Stimulated activated CD4-positive, alpha-beta T cell treated with anti-CD3 and anti-CD28 coated beads, Interleukin-2, amount 100 ng/mL, for 4 hours (primary cell): ENCODE measurements around the gene PRELP.
"Not testable (repeated sequence)": the region's sequence is repeated elsewhere in the genome, so short reads cannot be mapped to it uniquely, and the experiment has no call there.

Experiments
- DNase-seq: peaks from one replicate; pipeline ENCODE4 v3.0.0-alpha.2; 2020; ENCODE audit warnings: low read depth

PRELP gene

DNA sequence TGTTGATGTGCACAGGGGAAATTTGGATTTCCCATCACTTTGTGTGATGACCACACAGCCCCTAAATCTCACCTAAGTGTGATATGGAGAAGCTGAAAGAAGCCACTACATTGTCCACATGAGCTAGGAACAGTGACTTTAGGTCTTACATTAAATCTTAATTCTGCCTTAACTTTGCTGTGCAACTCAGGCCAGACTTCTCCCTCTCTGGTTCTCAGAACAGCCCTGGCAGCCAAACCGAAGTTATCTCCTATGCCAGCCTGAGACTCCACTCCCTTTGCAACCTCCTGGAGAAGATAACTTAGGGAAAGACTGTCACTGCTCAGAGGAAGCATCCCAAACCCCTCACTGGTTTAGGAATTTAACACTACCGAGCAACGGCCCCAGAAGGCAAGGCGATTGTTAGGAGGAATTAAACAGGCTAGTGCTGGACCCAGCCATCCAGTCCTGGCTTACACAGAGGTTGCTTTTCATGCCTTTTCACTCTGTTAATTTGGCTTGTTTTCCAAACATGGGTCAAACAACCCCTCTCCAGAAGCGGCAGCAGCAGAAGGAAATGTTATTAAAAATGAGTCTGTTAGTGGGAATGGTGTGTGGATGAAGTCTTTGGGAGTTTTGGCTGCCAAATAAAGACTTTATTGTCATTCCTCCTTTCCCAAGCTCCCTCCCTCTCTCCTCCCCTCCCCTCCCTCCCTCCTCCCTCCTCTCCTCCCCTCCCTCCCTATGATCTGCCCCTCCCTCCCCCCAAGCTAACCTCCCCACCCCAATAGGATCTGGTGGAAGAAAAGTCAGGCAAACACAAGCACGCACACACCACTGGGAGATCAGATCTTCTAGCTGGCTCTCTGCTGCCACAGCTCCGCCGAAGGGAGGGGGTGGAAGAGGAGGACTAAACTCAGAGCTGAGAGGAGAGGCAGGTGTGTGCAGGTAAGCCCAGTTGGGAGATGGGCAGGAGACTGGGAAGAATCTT is at the start of gene PRELP:
Gene PRELP, plus strand, starts transcription at position 795 of the 970 bp plus-strand sequence. CDS start 7,379 bp downstream, outside the sequence.
- no peak for DNase-seq

DNA sequence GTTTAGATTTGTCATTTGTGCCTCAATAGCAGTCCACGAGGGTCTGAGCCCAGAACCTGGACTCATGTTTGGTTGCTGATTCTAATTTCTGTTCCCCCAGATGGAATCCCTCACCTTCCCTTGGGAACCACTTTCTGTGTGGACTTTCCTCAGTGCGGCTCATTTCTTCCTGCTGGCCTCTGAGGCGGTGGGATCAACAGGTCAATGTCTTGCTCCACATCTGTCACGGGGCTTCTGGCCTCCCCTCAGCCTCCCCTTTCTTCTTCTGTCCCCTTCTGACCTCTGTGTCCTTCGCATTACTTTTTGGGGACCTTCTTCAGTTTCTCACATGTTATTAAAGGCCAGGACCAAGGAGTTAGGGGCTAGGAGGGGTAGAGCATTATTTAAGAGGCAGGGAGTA is 49.2 kb upstream of the PRELP start:
- no peak for DNase-seq

DNA sequence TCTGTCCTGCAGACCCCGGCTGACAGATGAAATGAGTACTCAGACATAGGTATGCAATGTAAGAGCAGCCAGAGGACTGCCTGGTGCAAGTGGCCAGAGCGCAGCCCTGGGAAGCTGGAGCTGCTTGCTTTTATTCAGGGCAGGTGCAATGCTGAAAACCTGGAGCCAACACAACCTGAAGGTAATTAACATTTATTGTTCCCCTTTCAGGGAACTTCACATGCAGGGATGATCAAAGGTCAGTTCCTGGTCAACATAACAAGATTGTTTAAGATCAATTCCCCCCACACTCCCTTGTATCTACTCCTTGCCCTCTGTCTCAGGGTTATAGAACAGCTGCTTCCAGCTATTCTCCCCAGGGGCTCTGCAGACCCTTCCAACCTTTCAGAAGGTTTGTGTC is 48.7 kb upstream of the PRELP start:
- DNase-seq: no peak

DNA sequence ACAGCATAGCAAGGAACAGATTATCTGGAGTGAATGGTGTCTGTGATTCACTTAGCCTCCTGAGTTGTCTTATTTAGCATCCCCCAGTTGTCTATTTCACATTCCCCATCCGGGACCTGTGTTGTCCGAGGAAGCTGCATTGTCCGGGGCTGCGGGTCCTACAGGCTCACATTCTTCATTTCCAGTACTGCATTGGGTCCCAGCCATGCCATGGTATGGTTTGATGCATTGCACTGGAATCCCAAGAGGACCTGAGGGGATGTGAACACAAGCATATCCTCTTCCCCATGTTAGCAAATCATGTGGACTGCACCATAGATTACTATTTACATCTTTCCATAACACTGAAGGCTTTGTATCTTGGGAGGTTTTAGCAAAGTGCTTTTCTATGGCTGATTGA is 48.2 kb upstream of the PRELP start:
- no peak for DNase-seq

DNA sequence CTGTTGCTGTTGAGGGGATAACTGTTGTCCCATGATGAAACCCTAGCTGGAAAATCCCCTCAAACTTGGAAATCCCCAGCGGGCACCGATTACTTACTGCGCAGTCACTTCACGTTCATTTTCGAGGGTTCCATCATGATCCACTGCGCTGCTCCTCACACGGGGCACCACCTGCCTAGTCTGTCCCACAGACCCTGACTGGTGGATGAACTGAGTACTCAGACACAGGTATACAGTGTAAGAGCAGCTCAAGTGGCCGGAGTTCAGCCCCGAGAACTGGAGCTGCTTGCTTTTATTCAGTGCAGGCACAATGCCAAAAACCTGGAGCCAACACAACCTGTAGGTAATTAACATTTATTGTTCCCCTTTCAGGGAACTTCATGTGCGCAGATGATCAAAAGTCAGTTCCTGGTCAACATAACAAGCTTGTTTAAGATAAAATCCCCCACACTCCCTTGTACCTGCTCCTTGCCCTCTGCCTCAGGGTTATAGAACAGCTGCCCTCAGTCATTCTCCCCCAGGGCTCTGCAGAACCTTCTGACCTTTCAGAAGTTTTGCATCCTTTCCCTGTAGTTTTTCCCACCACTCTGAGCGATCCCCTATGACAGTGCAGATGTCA is 46.5 kb upstream of the PRELP start:
- DNase-seq: no peak

DNA sequence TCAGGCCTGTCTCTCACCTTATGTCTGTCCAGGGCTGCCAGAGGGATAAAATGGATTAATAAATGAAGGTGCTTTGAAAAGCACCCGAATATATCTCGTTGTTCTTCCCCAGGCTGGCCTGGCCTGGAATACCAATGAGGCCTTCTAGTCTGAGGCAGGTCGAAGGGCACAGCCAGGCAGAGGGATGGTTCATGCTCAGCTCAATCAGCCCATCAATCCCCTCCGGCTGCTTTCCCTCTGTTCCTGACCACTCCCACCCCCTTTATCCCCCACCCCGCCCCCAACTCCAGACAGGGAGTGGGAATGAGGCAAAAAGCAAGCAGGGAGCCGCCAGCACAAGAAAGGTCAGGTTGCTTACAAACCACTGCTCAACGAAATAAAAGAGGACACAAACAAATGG is 40.0 kb upstream of the PRELP start:
- no peak for DNase-seq

DNA sequence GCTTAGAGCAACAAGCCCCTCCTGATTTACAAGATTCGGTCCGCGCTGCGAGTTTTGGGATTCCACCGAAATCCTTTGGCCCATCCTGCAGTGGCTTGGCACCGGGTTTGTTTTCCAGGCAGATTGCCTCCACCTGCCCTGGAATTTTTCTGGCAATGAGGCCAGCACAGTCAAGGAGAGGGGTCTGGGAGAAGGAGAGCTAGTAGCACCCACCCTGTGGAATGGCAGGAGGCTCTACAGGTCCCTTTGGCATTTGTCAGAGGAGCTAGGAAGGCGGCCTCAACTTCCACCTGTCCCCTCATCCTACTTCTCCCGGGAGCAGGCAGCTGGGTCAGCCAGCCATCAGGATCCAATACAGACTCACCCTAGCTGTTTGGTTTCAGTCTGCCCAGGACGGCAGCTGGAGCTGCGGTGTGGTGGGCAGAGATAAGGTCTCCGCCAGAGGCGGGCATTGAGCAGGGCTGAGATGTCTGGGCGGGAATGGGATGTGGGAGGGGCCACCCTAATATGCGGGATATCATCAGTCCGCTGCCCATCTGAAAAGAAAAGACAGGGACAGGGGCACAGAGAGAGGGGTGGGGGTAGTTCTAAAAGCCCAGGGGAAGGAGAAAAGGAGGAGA is 37.8 kb upstream of the PRELP start:
- no peak for DNase-seq

DNA sequence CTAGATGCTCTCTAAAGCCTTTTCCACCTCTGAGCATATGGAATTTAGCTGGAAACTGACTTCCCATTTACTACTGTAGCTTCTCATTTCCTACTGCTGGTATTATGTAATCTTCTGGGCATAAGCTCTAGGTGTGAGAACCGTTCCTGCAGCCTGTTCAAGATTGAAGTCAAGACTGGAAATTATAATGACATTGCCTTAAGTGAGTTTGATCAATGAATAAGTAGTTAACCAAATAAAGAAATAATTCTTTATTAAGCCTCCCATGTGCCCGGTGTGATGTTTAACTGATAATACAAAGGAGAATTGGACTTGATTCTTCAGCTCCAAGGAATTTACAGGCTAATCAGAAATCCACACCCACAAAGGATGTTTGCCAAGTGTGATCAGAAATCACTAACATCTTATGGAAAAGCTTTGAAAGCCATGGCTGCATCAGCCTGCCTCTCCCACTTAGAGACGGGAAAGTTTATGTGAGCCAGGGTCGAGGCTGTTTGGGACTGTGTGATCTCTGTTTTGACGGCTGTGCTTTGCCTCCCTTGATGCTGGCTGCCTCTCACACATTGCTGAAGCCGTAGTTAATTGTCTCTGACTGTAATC is 36.4 kb upstream of the PRELP start:
- DNase-seq: no peak

DNA sequence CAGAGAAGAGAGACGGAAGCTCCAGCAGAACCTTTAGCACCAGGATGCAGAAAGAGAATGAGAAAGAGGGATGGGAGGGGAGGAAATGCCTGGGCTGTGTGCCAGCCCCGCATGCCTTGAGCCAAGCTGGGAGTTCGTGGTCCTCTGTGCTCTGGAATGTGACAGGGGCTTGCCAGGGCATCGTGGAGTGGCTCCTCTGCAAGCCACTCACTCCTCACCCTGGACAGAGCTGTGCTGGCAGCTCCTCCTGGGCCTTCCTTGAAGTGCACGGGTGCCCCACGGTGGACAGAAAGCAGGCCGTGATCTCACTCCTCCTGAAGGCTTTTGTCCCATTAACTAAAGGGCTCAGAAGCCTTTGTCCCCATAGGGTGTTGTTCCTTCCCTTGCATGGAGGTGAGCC is 34.8 kb upstream of the PRELP start:
- no peak for DNase-seq

DNA sequence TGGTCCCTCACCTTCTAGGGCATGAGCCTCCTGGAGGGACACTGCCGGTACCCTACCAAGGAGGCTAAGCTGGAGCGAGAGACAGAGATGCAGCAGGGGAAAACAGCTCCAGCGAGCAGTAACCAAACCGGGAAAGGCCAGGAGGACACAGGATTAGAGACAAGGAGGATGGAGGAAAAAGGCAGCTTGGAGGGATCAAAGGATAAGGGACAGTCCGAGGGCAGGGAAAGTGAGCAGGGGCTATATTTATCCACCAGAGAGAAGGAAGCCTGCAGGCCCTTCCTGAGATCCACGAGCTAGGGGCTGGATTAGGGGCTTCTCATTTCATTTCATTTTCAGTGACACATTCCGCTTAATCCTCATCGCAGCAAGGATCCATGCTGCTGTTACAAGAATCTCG is 33.8 kb upstream of the PRELP start:
- DNase-seq: no peak

DNA sequence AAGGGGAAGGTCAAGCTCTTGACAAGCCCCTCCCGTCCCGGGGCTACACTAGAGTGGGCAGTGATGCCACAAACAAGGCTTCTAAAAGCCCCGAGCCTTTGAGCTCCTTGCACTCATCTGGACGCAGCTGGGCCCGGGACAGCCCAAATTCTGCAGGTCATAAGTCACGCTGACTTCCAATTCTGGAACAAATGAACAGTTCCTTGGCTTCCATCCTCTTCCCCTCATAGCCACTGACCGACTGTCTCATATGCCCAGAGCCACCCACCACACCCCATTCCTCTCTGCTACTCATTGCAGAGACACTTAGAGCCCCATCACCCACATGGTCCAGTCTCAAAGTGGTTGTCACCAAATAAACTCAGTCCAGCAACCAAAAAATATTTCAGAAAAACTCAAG is 32.8 kb upstream of the PRELP start:
- DNase-seq: no peak

DNA sequence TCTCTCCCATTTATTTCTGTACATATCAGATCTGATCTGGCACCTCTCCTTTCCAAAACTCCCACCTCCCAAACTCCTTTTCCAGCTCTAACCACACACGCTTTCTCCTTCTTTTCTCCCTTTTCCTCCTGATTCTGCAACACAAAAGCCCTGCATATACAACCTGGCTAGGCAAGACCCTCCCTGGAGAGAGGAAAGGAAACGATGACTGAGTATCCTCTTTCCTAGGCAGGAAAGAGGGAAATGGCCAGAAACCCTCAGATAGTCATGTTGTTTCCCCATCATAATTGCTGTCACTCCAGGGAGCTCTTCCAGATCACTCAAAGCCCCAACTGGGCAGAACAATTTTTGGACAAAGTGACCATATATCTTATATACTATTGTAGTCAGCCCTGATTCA is 32.3 kb upstream of the PRELP start:
- DNase-seq: no peak

DNA sequence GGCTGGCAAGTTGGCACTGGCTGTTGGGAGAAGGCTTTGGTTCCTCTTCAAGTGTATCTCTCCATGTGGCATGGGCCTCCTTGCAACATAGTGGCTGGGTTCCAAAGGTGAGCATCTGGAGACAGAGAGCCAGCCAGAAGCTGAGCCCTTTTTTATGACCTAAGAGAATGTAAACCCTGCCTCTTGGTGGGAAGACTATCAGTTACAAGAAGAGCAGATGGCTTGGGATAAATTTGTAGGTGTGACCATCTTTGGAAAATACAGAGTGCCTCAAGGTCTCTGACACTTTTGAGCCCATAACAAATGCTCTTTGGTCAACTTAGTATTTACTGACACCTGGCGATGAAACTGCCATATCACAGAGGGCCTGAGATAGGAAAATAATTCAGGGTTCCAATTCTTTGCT is 31.4 kb upstream of the PRELP start:
- DNase-seq: no peak

DNA sequence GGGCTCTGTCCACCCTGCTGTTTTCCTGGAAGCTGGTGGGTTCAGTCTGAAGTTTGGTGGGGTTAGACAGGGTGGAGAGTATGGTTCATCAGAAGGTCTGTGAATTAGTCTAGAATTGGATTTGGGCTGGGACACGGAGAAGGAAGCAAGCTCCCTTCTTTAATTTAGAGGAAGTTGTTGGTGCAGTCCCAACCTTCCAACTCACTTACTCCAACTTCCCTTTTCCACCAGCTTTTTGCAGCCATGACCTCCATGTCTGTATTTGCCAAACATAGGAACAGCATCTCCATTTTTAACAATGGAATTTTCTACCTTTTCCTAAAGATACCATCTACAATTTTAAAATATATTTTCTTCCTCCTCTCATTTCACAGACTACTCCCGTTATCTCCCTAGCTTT is 28.5 kb upstream of the PRELP start:
- DNase-seq: no peak

DNA sequence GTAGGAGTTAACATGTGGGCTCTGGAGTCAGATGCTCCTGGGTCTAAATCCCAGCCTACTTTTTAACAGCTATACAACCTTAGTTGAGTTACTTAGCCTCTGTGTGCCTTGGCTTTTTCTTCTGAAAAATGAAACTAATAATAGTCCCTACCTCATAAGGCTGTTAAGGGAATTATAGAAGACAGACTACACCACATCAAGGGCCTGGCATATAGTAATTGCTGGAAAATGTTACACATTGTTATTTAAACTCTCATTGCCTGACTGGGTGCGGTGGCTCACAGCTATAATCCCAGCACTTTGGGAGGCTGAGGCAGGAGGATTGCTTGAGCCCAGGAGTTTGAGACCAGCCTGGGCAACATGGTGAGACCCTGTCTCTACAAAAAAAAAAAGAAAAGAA is 28.0 kb upstream of the PRELP start:
- DNase-seq: not testable (repeated sequence)

DNA sequence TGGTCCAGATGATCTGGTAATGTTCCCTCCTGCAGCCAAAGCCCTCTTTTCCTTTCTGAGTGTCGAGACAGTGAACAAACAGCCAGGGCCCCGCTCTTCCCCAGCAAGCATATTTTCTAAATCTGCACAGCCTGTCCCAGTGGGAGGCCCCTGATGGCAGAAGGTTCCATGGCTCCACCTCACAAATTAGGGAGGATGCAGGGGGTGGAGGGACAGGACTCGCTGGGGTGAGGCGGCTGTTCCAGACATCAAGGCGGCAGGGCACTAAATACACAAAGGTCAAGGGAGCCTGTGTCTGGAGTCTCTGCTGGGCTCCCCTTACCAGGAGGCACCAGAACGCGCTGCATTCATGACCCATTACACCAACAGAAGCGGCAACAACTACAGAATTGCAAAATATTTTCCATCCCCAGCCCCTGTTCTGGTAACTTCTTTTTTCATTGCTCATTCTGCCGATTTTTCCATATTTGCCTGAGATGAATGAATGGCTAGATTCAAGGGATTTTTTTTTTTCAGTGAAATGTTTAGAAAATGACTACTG is 27.0 kb upstream of the PRELP start:
- no peak for DNase-seq

DNA sequence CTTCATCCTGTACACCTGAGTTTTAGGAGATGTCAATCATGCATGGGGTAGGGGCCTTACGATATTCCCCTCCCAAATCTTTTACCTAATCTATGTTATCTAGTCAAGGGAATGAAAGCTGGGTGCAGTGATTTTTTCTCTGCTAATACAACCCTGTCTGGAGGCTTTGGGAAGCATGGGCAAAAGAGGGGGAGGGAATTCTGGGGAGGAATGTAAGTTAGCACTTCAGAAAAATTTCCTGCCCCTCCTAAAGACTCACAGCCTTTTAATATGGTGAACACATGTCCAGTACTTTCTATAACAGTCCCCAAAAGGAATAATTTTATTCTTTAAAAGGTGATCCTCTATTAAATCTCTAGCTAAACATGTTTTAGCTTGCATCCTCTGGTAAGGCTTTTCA is 25.6 kb upstream of the PRELP start:
- DNase-seq: no peak

DNA sequence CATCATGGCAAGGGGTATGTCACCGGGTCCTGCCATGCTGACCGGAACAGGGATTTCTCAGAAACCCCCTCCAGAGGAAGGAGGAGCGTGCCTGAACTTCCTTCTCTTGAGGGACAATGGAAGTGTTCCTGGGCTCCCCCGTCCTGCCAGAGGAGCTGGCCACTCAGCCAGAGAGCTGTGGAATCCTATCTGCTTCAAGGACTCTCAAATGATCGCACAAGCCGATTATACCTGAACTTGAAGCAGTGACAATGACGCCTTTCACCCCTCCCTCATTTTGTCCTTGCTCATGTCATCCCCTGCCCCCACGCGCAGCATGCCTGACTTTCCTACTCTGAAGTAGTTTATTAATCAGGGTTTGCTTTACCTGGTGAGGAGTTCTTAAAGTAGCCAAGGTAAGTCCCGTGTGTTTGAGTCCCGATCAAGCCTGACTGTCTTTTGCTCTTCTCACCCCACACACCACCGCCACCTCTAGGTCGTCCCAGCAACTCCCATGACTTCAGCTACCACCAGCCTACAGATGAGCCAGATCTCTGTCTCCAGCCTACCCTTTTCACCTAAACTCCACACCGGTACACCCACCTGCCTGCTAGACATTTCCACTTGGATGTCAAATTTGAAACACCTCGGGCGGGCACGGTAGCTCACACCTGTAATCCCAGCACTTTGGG is 25.0 kb upstream of the PRELP start:
- DNase-seq: no peak

DNA sequence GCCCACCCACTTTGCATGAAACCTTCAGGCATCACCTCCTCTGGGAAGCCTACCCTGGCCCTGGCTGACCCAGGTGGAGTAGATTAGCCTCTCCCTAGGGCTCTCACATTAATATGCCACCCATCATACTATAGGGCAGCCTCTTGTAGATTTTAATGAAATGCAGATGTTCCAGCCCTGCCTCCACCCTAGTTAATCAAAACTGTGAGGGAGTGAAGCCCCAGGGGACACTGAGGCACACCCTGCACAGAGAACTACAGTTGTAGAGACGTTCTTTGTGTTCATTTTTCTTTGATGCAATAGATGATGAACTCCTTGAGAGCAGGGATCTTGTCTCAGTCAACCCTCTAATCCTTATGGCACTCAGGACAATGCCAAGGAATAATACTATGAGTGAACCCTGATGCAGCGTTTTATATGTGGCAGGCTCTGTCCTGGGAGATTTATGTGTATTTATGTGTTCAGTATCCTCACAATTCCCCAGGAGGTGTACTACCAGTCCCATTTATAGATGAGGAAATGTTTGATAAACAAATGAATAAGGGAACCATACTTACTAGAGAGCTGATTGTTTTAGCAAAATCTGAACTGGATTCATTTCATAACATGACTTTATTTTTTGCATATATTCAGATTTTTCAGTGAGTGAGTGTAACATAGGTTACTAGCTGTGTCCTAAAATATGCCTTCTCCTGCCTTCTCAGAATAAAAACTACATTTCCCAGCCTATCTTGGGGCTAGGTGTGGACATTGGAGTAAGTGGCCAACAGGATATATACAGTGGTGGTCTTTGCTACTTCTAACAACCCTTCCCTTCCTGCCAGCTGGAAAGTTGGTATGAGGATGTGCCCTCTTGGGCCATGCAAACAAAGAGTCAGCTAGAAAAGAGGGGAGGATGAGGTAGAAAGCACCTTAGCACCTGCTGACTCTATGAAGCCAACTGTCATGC is 23.5 kb upstream of the PRELP start:
- no peak for DNase-seq

DNA sequence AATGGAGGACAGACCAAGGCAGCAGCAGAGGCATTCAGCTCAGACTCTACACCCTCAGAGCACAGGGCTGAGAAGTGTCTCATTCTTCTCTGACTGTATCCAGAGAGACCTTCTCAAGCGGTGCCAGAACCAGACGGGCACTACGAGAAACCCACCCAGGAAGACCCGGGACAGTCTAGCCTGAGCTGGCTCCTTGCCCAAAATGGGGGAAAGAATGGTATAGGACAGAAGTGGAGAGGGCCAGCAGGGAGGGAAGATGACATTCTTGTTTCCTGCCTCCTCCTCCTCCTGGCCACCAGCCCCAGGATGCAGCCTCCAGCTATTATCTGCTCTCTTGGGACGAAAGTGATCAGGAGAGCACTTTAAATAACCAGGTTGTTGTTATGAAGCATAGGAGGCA is 22.6 kb upstream of the PRELP start:
- no peak for DNase-seq

DNA sequence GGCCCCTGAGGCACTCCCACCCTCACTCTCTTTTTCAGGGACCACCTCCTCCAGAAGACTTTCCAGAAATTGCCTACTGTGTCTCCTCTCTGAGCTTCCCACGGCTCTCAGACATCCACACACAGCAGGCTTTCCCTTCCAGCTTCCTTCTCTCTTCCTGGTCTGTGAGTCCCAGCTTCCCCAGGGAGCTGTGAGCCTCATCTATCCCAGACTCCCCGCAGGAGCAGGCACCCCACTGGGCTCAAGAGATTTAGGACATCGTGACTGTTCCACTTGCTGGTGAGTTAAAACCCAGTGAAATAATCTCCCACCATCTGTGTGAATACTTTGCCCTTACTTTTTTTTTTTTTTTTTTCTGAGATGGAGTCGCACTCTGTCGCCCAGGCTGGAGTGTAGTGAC is 22.0 kb upstream of the PRELP start:
- no peak for DNase-seq
